Loucy (cell line): Measurements from ENCODE around the gene CRIP2.

ENCODE experiments used
- H2AFZ ChIP-seq: fragments of 200-600 bp; sonication (generic); 2 replicates; pipeline ENCODE4 v1.6.0; 2016; ENCODE audit warnings: antibody characterized with exemption, mild to moderate bottlenecking, low read length, moderate library complexity
- H3F3A ChIP-seq: fragments of 200-600 bp; 2 replicates; pipeline ENCODE4 v1.6.0; 2016; ENCODE audit warnings: antibody characterized with exemption, low read depth, mild to moderate bottlenecking
- H3K27me3 ChIP-seq: fragments of 200-600 bp; sonication (generic); 2 replicates; pipeline ENCODE4 v1.6.1; 2014; ENCODE audit warnings: low read length, mild to moderate bottlenecking; ENCODE audit not compliant: insufficient read depth, poor library complexity, severe bottlenecking
- H3K36me3 ChIP-seq: fragments of 200-600 bp; sonication (generic); 2 replicates; pipeline ENCODE4 v1.6.1; 2016; ENCODE audit warnings: low read length; ENCODE audit not compliant: insufficient read depth
- H3K4me1 ChIP-seq: fragments of 200-600 bp; sonication (generic); 2 replicates; pipeline ENCODE4 v1.5.1; 2014; ENCODE audit warnings: low read length, mild to moderate bottlenecking; ENCODE audit not compliant: insufficient read depth, poor library complexity, severe bottlenecking
- H3K4me2 ChIP-seq: fragments of 200-600 bp; sonication (generic); 2 replicates; pipeline ENCODE4 v1.6.0; 2014; ENCODE audit warnings: antibody characterized with exemption, low read length, low read depth, mild to moderate bottlenecking; ENCODE audit not compliant: poor library complexity, severe bottlenecking
- H3K4me3 ChIP-seq: fragments of 200-600 bp; sonication (generic); 2 replicates; pipeline ENCODE4 v1.5.1; 2014; ENCODE audit warnings: low read length, mild to moderate bottlenecking, mixed read lengths; ENCODE audit not compliant: poor library complexity, severe bottlenecking
- H3K79me2 ChIP-seq: fragments of 200-600 bp; sonication (generic); 2 replicates; pipeline ENCODE4 v1.6.1; 2014; ENCODE audit warnings: low read length; ENCODE audit not compliant: insufficient read depth
- H3K9ac ChIP-seq: fragments of 200-600 bp; sonication (generic); 2 replicates; pipeline ENCODE4 v1.6.0; 2014; ENCODE audit warnings: mild to moderate bottlenecking, low read depth, low read length, moderate library complexity; ENCODE audit not compliant: poor library complexity, severe bottlenecking
- H3K9me2 ChIP-seq: fragments of 200-600 bp; sonication (generic); replicated peaks from 2 replicates; pipeline ENCODE4 v1.6.1; 2016; ENCODE audit warnings: low read depth, low read length, mixed read lengths
- H3K9me3 ChIP-seq: fragments of 200-600 bp; sonication (generic); 2 replicates; pipeline ENCODE4 v1.6.1; 2014; ENCODE audit warnings: mild to moderate bottlenecking, antibody characterized with exemption, low read length, low read depth; ENCODE audit not compliant: insufficient read depth
- H4K20me1 ChIP-seq: fragments of 200-600 bp; sonication (generic); 2 replicates; pipeline ENCODE4 v1.6.0; 2014; ENCODE audit warnings: antibody characterized with exemption, low read length, mild to moderate bottlenecking; ENCODE audit not compliant: insufficient read depth, poor library complexity, severe bottlenecking
- EZH2phosphoT487 ChIP-seq: fragments of 200-600 bp; IDR thresholded peaks from 2 replicates; pipeline ENCODE4 v1.6.1; 2018; ENCODE audit warnings: antibody characterized with exemption, mild to moderate bottlenecking, moderate library complexity, borderline replicate concordance
- TF ChIP-seq, protein P1 (sequence below): fragments of 200-600 bp; sonication (generic); conservative IDR thresholded peaks from 2 replicates; pipeline ENCODE4 v1.5.1; 2014; ENCODE audit warnings: mild to moderate bottlenecking, antibody characterized with exemption, low read length

Gene CRIP2

DNA sequence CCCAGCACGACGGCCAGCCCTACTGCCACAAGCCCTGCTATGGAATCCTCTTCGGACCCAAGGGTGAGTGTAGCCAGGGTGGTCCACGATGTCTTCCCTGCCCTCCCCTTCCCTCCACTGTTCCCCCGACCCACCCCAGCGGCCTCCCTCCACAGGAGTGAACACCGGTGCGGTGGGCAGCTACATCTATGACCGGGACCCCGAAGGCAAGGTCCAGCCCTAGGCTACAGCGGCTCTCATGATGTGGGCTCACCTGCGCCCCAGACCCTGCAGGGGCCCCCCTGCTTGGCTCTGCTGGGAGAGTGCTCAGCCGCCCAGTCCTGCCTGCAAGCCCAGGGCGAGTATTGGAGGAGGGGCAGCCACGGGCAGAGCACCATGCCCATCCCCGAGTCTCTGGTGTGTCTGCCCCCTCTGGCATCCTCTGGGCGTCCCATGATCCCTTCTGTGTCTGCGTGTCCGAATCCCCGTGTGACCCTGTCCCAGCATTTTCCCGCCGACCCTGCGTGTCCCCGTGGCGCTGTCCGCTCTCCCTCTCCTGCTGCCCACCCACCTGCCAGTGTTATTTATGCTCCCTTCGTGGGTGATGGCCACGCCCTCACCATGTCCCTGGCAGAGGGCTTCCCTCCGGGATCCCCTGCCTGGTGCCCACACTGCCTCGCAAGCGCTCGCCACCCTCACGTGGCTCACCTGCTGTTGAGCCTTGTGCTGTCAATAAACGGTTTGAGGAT, 5.0 kb downstream of the CRIP2 start:
- Histone ChIP-seq H4K20me1 (no peaks in the 10 kb centered on the region), H2AFZ (no peak overlapping the region), H3K79me2 (no peaks in the 10 kb centered on the region), H3K9me3 (no peaks in the 10 kb centered on the region), H3K27me3 (no peaks in the 10 kb centered on the region), H3K36me3 (no peaks in the 10 kb centered on the region), H3K9me2 (no peaks in the 10 kb centered on the region), H3K4me2 (no peak overlapping the region), H3K4me1 (peaks cover 19% of the 10 kb centered on the region), H3K4me3 (no peak overlapping the region), H3F3A (no peaks in the 10 kb centered on the region), H3K9ac (no peak overlapping the region)
- TF ChIP-seq, protein P1, sequence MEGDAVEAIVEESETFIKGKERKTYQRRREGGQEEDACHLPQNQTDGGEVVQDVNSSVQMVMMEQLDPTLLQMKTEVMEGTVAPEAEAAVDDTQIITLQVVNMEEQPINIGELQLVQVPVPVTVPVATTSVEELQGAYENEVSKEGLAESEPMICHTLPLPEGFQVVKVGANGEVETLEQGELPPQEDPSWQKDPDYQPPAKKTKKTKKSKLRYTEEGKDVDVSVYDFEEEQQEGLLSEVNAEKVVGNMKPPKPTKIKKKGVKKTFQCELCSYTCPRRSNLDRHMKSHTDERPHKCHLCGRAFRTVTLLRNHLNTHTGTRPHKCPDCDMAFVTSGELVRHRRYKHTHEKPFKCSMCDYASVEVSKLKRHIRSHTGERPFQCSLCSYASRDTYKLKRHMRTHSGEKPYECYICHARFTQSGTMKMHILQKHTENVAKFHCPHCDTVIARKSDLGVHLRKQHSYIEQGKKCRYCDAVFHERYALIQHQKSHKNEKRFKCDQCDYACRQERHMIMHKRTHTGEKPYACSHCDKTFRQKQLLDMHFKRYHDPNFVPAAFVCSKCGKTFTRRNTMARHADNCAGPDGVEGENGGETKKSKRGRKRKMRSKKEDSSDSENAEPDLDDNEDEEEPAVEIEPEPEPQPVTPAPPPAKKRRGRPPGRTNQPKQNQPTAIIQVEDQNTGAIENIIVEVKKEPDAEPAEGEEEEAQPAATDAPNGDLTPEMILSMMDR = no peak
- TF ChIP-seq EZH2phosphoT487 = no peak

DNA sequence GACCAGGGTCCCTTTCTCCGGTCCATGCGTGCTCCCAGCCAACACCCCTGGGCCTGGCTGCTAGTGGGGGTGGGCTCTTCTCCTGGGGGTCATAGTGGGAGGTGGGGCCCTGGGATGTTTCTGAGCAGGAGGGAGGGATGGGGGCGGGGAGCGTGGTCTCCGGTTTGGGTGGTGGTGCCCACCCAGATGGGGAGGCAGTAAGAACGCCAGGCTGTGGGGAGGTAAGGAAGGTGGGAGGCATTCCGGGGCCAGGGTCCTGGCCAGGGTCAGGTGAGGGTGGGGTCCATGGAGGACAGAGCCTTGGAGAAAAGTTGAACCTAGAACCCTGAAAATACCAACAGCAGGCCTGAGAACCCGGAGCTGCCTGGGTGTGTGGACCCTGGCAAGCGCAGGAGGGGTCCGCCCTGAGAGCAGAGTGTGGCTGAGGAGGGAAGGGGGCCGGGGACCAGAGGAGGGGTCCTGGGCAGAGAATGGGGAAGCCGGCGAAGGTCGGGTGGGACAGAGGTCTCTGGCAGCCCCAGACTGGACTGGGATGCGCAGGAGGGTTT, 5.7 kb downstream of the CRIP2 start:
- Histone ChIP-seq H3K9me2 (no peaks in the 10 kb centered on the region), H3K79me2 (no peaks in the 10 kb centered on the region), H3K36me3 (no peaks in the 10 kb centered on the region), H3F3A (no peaks in the 10 kb centered on the region), H3K4me1 (peaks cover 25% of the 10 kb centered on the region), H3K4me3 (no peak overlapping the region), H3K9ac (no peak overlapping the region), H2AFZ (no peak overlapping the region), H3K4me2 (peak overlapping the region; percentile 78), H4K20me1 (no peaks in the 10 kb centered on the region), H3K9me3 (no peaks in the 10 kb centered on the region), H3K27me3 (no peaks in the 10 kb centered on the region)
- TF ChIP-seq, protein P1 = no peak
- TF ChIP-seq EZH2phosphoT487 = no peak

DNA sequence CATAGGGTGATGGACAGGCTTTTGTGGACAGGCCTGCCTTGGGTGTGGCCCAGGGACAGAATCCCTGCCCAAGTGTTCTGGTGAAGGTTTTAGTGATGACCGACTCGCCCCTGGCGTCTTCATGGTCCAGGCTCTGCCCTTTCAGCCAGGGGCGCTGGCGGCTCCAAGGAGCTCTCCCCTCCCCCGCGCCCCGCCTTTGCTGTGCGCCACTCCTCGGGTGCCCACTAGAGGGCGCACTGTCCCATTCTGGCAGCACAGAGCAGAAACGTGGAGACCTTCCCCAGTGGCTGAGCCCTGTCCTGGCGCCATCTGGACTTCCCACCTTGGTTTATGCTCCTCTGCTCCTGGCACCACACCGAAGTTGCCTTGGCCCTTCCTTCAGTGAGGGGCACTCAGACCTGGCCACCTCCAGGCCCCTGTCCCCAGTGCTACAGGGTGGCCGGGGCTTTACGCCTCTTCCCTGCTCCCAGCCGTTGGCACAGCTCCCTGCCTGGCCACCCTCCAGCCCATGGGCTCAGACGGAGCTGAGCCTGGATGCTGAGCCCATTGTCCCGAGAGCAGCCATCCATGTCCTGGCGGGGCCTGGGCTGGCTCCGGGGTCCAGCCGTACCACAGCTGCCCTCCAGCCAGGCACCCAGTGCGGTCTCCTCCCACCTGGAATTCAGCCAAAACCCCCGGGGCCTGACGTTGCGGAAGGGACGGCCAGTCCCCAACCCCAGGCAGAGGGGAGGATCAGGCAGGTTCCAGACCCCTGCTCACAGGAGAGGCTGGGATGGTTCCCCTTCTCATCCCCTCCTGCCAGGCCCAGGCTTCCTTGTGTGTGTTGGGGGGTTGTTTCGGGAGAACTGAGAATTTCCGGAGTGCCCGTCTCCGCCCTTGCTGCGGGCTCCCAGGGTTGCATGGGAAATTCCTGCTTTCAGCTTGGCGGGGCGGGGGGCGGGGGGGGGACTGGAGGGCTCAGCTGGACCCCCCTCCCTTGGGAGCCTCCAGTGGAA, 6.5 kb downstream of the CRIP2 start:
- Histone ChIP-seq H3K36me3 (no peaks in the 10 kb centered on the region), H3K4me2 (peak overlapping the region; percentile 78), H3F3A (no peaks in the 10 kb centered on the region), H3K4me3 (peak overlapping the region; percentile 70), H3K4me1 (peaks cover 29% of the 10 kb centered on the region), H3K9me3 (no peaks in the 10 kb centered on the region), H3K27me3 (no peaks in the 10 kb centered on the region), H3K9me2 (no peaks in the 10 kb centered on the region), H4K20me1 (no peaks in the 10 kb centered on the region), H3K79me2 (no peaks in the 10 kb centered on the region), H2AFZ (peak overlapping the region; percentile 72), H3K9ac (peak overlapping the region; percentile 64)
- TF ChIP-seq, protein P1 = peak; percentile 89
- TF ChIP-seq EZH2phosphoT487 = no peak
